Upper lobe of left lung (tissue), 4 donors: ENCODE results near the gene DSE.

Experiments used
- EP300 ChIP-seq, 4 donors: sonication (generic); formaldehyde crosslinking; IDR thresholded peaks; one replicate each; pipeline ENCODE4 v1.5.1; 2017; ENCODE audit warnings: antibody characterized with exemption in 4 of 4, control low read depth in 2 of 4
- POLR2AphosphoS5 ChIP-seq, 2 donors: sonication (generic); formaldehyde crosslinking; IDR thresholded peaks; one replicate each; pipeline ENCODE4 v1.5.1; 2017; ENCODE audit warnings: antibody characterized with exemption in 2 of 2
- TF ChIP-seq, protein P1 (sequence below), 6 experiments: fragments of 450-650 bp in 4 of 6; fragments of 200-600 bp in 2 of 6; sonication (generic) in 2 of 6; IDR thresholded peaks; one replicate each; pipeline ENCODE4 v1.5.1; 2016 to 2019; ENCODE audit warnings: antibody characterized with exemption in 6 of 6

DNA sequence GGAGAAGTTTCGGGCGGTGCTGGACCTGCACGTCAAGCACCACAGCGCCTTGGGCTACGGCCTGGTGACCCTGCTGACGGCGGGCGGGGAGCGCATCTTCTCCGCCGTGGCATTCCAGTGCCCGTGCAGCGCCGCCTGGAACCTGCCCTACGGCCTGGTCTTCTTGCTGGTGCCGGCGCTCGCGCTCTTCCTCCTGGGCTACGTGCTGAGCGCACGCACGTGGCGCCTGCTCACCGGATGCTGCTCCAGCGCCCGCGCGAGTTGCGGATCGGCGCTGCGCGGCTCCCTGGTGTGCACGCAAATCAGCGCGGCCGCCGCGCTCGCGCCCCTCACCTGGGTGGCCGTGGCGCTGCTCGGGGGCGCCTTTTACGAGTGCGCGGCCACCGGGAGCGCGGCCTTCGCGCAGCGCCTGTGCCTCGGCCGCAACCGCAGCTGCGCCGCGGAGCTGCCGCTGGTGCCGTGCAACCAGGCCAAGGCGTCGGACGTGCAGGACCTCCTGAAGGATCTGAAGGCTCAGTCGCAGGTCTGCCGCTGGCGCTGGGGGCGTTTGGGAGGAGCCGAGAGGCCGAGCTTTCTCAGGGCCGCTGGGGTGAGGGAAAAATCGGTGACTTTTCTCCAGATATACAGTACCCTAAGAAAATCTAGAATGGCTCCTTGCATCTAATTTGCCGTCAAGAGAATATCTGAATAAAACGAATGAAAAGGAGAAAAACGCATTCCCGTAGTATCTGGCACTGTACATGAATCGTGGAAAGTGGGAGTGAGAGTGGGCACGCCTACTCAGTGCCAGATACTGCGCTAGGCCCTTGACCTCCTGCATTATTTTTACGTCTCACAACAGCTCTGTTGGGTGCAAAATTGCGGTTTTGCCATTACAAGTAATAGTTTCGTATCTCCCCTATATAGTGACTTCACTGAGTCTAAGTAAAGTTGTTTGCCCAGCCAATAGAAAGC, 91.5 kb downstream of the DSE start:
- TF ChIP-seq, protein P1, sequence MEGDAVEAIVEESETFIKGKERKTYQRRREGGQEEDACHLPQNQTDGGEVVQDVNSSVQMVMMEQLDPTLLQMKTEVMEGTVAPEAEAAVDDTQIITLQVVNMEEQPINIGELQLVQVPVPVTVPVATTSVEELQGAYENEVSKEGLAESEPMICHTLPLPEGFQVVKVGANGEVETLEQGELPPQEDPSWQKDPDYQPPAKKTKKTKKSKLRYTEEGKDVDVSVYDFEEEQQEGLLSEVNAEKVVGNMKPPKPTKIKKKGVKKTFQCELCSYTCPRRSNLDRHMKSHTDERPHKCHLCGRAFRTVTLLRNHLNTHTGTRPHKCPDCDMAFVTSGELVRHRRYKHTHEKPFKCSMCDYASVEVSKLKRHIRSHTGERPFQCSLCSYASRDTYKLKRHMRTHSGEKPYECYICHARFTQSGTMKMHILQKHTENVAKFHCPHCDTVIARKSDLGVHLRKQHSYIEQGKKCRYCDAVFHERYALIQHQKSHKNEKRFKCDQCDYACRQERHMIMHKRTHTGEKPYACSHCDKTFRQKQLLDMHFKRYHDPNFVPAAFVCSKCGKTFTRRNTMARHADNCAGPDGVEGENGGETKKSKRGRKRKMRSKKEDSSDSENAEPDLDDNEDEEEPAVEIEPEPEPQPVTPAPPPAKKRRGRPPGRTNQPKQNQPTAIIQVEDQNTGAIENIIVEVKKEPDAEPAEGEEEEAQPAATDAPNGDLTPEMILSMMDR (IDR thresholded peaks at IDR 0.05), result no peak
- no peak for TF ChIP-seq POLR2AphosphoS5 (IDR thresholded peaks at IDR 0.05)
- TF ChIP-seq EP300 (IDR thresholded peaks at IDR 0.05), result no peak
